ENCODE measurements around the gene PUM2.

DNA sequence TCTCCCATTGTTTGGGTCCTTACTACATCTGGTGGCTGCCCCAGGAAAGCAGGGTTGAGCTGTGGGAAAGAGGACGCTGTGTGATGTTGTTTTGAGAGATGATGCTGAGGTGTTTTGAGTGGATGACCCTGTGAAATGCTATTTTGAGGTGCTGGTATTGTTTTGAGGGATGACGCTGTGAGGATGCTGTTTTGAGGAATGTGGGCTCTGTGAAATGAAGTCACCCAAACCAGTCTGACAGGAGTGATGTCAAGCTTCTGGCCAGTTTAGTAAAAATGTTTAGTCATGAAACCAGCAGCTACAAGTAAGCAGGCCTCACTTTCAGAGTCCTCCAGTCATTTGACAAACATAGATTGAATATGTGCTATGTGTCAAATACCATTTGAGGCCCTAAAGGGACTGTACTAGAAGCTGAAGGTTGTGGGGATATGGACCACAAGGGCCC, 16.1 kb upstream of the PUM2 start:
- TF ChIP-seq POLR2A (IDR thresholded peaks at IDR 0.05): no peak
- no peak for TF ChIP-seq CTCF (IDR thresholded peaks at IDR 0.05)

Data from esophagus squamous epithelium (tissue), 4 donors.